ENCODE results near the gene LHFPL3. TPM values are rescaled to one million over a fixed set of nuclear protein-coding genes. Genes with fewer than 3 reads are reported as not detected.

The LHFPL3 gene
- total RNA-seq, 2 donors from 2014 or later, result not detected

DNA sequence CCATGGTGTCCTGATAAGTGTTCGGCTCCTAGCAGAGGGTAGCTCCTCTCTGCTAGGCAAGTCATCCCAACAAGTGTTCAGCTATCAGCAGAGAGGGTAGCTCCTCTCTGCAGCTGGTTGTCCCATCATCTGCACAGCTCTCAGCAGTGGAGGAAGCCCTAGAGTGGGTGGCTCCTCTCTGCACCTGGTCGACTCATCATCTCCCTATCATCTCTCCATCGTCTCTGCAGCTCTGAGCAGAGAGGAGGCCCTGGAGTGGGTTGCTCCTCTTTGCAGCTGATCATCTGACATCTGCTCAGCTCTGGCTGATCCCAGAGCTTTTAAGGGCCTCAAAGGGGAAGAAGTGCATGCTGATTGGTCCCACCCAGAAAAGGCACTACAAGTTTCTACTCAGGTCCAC is 485.7 kb downstream of the LHFPL3 start:
- no peaks in the 10 kb centered on the region for H3K9me3 ChIP-seq
- H3K36me3 ChIP-seq, result no peaks in the 10 kb centered on the region
- no peak for DNase-seq (ENCODE audit: low spot score)
- H3K4me1 ChIP-seq, result no peaks in the 10 kb centered on the region
- no peak for TF ChIP-seq CTCF (IDR thresholded peaks at IDR 0.05)
- H3K27ac ChIP-seq, result no peak overlapping the region
- no peak overlapping the region for H3K4me3 ChIP-seq
- H3K27me3 ChIP-seq, result no peaks in the 10 kb centered on the region

DNA sequence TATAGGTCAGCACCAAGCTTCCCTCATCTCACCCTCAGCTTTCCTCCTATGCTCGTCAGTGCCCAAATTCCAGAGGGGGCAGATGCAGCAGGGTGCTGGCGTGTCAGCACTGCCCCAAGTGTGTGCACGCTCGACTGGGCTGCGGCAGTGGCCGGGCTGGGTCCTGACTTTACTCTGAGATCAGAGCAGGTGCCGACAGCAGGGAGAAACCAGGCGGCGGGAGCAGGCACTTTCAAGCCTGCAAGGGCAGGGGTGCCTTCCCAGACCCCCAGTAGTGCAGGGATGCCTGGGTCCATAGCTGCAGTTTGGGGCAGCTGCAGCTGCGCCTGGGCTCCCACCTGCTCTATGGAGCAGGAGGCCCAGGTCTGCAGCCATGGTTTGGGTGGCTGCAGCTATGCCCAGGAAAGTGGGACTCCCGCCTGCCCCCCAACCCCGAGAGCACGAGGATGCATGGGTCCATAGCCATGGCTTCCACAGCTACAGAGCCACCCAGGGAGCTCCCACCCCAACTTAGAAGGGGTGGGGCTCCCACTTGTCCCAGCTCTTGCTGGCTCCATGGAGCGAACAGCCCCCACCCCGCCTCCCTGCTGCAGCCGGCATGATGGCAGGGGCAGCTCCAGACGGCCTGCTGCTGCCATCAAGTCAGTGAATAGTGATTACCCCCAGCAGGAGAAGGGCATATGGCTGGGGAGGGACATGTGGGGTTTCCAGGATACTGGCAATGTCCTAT is 486.4 kb downstream of the LHFPL3 start:
- H3K4me3 ChIP-seq, result no peak overlapping the region
- no peaks in the 10 kb centered on the region for H3K27me3 ChIP-seq
- no peaks in the 10 kb centered on the region for H3K4me1 ChIP-seq
- H3K27ac ChIP-seq, result no peak overlapping the region
- TF ChIP-seq CTCF (IDR thresholded peaks at IDR 0.05), result no peak
- DNase-seq (ENCODE audit: low spot score), result no peak
- H3K36me3 ChIP-seq, result no peaks in the 10 kb centered on the region
- H3K9me3 ChIP-seq, result no peaks in the 10 kb centered on the region

- H3K9me3 ChIP-seq, result no peaks in the 10 kb centered on the region
- DNase-seq (ENCODE audit: low spot score), result no peak
- H3K4me3 ChIP-seq, result no peak overlapping the region
- H3K36me3 ChIP-seq, result no peaks in the 10 kb centered on the region
- H3K27me3 ChIP-seq, result no peaks in the 10 kb centered on the region
- no peak overlapping the region for H3K27ac ChIP-seq
- TF ChIP-seq CTCF (IDR thresholded peaks at IDR 0.05), result no peak
- no peaks in the 10 kb centered on the region for H3K4me1 ChIP-seq
These were observed 488.1 kb downstream of the LHFPL3 start for GRCh38 chr7:104816537-104816936.

GRCh38 chr7:104818961-104819880 is 490.8 kb downstream of the LHFPL3 start:
- H3K9me3 ChIP-seq, result no peaks in the 10 kb centered on the region
- TF ChIP-seq CTCF (IDR thresholded peaks at IDR 0.05), result no peak
- no peaks in the 10 kb centered on the region for H3K36me3 ChIP-seq
- no peak overlapping the region for H3K4me3 ChIP-seq
- no peak overlapping the region for H3K27ac ChIP-seq
- DNase-seq (ENCODE audit: low spot score), result no peak
- no peaks in the 10 kb centered on the region for H3K27me3 ChIP-seq
- no peaks in the 10 kb centered on the region for H3K4me1 ChIP-seq

GRCh38 chr7:104820836-104821535 is 492.6 kb downstream of the LHFPL3 start:
- Histone ChIP-seq H3K9me3 (no peaks in the 10 kb centered on the region), H3K4me3 (no peak overlapping the region), H3K4me1 (no peaks in the 10 kb centered on the region), H3K36me3 (no peaks in the 10 kb centered on the region), H3K27ac (no peak overlapping the region), H3K27me3 (no peaks in the 10 kb centered on the region)
- no peak for TF ChIP-seq CTCF (IDR thresholded peaks at IDR 0.05)
- no peak for DNase-seq (ENCODE audit: low spot score)
